8988T (cell line): ENCODE results near the gene LMTK3.
A peak's percentile ranks its signal among the peaks of the same experiment; 100 is the strongest.
"Not testable (repeated sequence)": the region's sequence is repeated elsewhere in the genome, so short reads cannot be mapped to it uniquely, and the experiment has no call there.

Experiments used
- DNase-seq: peaks from one replicate; pipeline ENCODE4 v3.0.0; 2011

The LMTK3 gene

DNA sequence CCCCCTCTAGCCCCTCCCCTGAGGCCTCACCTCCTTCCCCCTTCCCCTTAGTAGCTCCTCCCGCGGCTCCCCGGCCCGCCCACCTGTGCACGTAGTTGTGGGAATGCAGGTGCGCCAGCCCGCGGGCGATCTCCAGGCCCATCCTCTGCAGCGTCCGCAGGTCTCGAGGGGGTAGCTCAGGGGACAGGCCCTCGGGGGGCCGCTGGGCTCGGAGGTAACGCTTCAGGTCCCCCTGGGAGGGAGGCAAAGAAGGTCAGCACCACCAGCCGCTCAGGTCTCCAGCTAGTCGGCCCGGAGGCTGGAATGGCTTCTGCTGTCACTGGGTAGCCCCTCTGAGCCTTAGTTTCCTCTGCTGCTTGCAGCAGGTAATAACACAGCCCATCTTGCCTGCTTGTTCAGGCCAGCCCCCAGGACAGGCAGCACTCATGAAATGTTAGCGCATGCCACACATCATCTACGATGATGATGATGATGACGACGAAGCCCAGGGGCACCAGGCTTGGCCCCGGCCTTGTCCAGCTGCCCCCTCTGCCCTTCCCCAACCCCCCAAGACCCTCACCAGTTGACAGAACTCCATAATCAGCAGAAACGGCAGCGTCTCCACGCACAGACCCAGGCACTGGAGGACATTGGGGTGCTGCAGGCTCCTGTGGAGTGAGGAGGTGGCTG, 9.2 kb downstream of the LMTK3 start:
- DNase-seq = no peak

DNA sequence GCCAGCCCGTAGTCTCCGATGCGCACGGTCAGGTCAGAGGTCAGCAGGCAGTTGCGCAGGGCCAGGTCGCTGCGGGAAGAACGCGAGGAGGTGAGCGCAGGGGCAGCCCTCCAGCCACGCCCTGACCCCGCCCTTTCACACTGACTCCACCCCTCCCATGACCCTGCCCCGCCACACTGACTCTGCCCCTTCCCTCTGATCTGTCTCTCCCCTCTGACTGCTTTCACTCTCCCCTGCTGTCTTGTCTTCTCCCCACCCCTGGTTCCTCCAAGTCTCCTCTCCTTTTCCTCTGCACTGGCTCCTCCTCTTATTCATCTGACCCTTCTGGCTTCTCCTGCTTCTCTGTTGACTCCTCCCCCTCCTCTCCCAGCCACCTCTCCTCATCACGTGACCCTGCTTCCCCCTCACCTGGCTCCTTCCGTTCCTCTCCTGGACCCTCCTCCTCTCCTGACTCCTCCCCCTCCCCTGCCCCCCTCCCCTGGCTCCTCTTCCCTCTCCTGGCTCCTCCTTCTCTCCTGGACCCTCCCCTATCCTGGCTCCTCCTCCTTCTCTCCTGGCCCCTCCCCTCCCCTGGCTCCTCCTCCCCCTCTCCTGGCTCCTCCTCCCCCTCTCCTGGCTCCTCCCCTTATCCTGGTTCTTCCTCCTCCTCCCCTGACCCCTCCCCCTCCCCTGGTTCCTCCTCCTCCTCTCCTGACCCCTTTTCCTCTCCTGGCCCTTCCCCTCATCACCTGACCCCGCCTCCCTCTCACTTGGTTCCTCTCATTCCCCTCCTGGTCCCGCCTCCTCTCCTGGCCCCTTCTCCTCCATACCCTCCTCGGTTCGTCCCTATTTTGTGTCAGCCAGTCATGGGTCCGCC, 9.9 kb downstream of the LMTK3 start:
- DNase-seq = peak; percentile 47

DNA sequence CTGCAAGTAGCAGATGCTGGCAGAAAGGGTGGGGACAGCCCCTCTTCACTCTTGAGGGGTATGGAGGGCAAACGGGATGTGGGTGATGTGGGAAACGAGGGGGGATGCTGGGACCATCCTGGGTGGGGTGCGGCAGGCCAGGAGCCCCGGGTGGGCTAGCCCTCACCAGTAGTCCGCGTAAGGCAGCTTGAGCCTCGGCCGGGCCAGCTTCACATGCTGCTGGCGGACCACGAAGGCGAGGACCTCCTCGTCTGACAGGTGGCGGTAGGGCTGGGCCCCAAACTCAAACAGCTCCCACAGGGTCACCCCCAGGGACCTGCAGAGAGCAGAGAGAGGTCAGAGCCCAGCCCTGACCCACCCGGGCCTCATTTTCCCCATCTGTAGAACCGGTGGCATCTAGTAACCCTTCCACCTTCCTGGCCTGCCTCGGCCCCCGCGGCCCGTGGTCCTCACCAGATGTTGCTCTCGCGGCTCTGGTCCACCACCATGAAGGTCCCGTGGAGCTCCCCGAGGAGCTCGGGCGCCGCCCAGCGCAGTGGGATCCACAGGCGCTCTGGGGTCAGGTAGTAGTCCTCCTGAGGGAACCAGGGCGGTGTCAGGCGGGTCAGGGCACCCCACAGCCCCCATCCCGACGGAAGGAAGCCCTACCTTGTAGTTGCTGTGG, 10.7 kb downstream of the LMTK3 start:
- DNase-seq = peak; percentile 5

DNA sequence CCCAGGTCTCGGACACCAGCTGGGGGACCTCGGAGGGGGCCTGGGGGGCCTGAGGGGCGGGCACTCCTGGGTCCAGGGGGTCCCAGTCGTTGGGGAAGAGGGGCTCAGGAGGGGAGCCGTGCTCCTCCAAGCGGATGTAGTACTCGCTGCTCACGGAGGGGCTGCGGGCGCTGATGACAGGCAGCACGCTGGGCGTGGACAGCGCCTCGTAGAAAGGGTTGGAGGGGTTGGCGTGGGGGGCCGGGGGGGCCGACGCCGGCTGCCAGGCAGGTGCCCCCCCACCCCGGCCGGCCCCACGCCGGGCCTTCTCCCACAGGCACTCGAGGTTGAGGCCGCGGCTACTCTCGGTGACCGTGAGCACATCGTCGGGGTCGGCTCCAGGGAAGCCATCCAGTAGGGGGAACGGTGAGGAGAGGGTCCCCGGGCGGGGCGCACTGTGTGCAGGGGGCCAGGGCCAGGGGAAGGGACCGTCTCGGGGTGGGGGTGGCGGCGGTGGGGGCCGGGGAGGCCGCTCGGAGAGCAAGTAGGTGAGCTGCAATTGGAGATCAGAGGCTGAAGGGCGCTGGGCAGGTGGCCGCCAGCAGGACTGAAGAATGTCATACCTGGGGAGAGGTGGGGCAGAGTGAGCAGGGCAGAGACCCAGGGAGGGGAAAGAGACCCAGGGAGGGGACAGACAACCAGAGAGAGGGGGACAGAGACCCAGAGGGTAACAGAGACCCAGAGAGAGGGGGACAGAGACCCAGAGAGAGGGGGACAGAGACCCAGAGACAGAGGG, 12.1 kb downstream of the LMTK3 start:
- no peak for DNase-seq

DNA sequence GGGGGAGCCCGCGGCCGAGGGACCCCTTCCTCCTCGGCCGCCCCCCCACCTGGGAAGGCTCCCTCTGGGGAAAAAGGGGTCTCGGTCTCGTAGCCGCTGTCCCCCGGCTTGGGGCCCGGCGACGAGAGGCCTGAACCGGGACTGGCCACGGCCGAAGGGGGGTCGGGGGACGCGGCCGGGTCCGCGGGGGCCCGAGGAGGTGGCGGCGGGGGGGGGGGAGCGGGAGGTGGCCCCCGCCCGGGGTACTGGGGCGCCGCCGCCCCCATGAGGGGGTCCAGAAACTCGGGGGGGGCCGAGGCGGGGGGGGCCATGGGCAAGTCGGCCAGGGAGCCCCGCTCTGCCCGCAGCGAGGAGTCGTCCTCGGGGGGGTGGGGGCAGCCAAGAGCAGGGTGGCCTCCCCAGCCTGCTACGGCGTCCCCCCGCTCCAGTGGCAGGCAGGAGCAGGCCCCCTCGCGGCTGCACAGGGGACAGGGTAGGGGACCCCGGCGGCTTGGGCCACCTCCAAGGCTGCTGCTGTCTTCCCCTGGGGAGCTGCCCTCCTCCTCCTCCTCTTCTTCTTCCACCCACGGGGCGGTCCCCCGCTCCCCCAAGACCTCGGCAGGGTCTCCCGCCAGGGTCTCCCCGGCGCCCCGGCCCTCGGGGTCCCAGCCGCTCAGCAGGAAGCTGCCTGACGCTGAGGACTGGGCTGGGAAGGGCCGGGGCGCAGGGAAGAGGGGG, 12.9 kb downstream of the LMTK3 start:
- no peak for DNase-seq

DNA sequence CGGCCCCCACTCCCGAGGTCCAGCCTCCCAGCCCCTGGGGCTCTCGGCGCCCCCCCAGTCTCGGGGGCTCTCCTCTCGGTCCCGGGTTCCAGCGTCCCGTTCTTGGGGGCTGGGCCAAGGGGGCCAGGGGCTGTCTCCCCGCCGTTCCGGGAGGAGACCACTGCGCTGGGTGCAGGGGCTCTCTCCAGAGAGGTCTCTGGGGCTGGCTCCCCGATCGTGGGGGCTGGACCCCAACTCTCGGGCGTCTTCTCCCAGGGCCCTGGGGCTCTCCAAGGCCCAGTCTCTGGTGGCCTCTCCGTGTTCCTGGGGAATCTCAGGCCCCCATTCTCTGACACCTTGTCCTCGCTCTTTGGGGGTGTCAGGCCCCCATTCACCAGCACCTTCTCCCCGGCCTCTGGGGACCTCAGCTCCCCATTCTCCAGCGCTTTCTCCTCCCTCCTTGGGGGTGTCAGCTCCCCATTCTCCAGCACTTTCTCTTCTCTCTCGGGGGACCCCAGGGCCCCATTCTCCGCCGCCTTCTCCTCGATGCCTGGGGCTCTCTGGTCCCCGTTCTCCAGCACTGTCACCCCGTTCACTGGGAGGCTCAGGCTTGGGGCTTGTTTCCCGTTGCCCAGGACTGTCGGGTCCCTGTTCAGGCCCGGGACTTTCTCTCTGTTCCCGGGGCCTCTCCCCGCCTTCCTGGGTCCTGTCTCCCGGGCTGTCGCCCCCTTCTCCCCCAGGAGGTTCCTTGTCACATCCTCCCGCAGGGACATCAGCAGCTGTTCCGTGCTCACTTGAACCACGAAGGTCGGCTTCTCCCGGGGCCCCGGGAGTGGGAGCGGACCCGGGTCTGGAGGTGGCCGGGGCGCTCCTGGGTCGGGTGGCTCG, 13.7 kb downstream of the LMTK3 start:
- no peak for DNase-seq

DNA sequence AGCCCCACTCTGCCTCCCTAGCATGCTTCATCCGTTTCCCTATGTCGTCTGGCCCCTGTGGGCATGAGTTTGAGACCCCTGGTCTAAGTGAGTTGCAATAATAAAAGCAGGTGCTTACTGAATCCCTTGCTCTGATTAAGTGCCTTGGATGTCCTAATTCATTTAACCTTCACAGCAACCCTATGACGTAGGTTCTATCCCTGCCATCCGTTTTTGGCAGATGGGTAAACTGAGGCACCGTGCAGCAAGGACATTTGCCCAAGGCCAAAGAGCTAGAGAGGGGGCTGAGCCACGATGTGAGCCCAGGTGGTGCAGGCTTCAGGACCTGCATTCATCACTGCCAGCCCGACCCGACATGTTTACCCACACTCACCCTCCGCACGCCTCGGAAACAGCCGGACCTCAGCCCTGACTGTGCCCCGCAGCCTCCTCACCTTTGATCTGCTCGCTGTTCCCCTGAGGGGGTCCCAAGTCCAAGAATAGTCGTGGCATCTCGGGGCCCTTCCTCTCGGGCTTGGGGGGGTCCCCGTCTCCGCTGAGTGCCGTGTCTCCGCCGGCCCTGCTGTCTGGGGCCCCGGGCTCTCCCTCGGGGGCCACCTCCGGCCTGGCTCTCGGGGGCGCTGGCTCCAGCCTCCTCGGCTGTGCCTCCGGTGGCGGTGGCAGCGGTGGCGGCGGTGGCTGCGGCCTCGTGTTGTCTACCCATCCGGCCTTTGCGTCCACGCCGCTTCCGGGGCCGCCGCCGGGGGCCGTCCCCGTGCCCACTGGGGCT, 14.5 kb downstream of the LMTK3 start:
- no peak for DNase-seq

DNA sequence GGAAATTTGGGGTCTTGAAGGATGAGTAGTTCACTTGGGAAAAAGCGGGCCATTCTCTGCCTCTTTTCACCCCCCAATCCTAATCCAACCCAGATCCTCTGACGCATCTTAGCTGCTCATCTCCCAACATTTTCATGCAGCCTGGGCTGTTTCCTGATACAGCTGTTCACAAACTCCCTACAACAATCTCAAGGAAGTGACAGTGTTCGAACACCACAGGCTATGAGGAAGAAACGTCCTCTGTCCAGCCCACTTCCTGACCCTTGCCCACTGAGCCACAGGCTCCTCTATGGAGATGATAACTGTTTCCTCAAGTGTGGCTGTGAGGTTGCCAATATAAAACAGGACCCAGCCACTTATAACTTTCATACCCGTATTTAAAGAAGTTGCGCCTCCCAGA, 16.2 kb downstream of the LMTK3 start:
- DNase-seq = no peak

DNA sequence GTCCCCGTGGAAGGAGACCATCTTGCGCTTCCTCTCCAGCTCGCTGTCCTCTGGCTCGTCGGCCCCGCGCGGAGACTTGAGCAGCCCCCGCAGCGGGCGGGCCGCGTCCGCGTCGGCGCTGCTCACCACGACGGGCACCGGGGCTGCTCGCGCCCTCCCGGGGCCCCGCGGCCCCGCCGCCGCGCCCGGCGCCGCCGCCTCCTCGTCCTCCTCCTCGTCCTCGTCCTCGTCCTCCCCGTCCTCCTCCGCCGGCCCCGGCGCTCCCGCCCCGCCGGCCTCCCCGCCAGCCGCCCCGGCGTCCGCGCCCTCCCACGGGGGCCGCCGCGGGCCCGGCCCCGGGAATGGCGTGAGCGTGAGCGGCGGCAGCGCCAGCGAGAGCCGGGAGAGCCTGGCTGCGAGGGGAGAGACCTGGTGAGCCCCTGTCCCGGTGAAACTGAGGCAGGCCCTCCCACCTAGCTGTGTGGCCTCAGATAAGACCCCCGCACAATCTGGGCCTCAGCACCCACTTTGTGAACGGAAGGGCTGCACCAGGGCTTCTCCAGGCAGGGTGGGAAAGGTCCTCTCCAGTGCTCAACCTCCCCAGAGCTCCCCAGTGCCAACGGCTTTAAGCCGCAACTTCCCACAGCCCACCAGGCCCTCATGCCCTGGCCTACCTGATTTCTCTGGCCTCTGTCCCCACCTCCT, 17.8 kb downstream of the LMTK3 start:
- DNase-seq = no peak

DNA sequence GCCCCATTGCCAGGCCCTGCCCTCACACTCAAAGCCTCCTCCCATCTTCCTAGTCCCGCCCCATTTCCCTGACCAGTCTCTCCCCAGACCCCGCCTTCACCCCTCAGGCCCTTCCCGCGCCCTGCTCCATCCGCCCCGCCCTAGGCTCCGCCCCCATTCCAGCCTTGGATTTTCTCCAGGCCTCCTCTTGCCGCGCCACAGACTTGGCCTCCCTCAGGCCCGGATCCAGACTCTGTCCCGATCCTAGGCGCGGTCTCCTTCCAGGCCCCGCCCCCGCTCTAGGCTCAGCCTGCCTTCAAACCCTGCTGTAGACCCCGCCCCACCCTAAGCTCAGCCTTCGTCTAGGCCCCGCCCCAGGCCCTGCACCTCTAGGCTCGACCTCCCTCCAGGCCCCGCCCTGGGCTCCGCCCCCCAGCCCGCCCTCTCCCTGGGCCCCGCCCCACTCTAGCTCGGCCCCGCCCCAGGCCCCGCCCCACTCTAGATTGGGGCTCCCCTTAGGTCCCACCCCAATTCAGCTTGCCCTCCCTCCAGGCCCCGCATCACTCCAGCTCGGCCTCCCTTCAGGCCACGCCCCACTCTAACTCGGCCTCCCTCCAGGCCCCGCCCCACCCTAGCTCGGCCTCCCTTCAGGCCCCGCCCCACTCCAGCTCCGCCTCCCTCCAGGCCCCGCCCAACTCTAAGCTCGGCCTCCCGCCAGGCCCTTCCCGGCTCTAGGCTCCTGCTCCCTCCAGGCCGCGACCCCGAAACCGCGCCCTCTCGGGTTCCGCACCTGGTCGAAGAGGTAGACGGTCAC, 18.5 kb downstream of the LMTK3 start:
- DNase-seq = peak; percentile 93

DNA sequence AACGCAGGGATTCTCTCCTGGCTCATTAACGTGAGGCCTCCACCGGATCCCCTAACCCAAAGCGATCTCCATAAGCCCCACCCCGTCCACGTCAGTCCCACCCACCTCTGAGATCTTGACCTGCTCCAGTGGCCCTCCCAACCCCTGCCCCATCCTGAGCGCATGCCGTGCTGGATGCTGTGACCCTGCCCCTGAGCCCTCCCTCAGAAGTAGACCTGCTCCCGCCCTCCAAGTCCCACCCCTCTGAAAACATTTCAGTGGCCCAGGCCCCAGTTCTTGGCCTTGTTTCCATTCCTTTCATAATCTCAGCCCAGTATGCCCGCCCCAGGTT, 19.9 kb downstream of the LMTK3 start:
- DNase-seq = no peak

DNA sequence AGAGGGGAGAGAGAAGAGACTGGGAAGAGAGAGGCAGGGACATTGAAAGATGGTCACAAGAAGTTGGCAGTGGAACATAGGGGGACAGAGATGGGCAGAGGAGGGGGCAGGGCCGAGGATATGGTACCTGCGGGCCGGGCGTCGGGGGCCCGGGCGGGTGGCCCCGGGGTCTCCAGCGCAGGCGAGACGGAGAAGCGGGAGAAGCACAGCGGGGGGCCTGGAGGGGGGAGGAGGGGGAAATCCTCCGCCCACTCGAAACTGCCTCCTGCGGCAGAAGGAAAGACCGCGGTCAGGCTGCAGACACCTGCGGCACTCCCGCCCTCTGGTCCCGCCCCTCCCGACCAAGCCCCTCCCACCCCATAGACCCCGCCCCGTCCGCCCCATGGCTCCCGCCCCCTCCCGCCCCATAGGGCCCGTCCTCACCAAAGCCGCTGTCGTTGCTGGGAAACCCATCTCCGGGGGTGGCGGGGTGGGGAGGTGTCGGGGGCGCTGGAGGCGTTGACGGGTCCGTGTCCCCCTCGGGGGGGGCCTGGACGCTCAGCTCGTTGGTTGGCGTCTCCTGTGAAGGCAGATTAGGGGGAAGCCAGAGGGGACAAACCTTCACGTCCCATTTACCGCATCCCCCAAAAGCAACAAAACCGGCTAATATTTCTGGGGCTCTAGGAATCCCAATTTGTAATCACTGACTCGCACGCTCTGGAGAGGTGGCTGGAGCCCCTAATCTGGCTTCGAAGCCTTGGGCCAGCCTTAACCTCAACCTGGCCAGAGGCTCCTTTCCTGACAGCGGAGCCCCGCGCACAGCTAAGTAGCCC, 20.4 kb downstream of the LMTK3 start:
- no peak for DNase-seq

DNA sequence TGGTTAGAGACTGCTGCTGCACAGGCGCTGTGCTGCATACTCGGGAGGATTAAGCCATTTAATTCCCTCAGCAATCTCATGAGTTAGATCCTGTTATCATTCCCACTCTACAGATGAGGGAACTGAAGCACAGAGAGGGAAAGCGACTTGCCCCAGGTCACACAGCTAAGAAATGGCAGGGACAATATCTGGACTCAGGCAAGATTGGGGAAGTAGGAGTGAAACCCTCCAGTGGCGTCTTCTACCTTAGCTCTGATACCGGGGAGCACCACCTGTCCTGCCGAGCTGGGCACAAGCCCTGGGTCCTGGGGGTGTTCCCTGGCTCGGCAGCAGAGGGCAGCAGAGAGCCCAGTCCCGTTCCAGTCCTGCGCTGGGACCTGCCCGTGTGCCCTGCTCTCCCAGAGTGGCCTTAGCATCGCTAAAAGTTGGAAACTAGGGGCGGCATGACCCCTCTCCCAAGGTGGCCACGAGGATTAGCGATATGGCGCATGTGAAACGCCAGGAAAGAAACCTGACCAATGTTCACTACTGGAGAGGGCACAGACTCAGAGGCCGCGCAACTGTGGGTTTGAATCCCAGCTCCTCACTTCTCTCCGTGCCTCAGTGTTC, 21.9 kb downstream of the LMTK3 start:
- peak; percentile 93 for DNase-seq

DNA sequence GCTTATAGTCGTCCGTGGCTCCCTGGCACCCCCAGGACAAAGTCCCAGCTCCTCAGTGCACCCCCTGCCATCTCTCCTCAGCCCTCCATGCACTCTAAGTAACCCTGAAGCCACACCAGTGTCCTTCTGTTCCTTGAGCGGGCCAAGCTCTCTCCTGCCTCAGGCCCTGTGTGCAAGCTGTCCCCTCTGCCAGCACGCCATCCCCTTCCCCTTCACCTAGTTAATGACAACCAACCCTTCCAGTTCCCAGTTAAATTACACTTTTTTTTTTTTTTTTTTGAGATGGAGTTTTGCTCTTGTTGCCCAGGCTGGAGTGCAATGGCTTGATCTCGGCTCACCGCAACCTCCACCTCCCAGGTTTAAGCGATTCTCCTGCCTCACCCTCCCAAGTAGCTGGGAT, 23.2 kb downstream of the LMTK3 start:
- not testable (repeated sequence) for DNase-seq

DNA sequence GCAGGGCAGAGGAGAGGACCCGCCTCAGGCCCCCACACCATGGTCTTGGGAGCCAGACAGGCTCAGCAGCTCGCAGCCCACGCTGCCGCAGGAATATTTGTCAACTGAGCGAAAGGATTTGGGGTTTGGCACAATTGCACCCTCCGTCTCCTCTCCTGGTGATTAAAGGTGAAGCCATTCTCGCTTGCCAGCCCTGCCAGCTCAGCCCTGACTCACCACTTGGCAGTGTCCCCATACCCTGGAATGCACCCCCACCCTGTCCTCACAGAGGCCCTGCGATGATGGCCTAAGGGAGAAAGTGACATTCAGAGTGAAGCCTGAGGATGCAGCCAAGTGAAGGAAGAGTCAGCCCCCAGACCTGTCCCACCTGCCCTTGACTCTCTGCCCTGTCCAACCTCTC, 23.7 kb downstream of the LMTK3 start:
- peak; percentile 90 for DNase-seq

DNA sequence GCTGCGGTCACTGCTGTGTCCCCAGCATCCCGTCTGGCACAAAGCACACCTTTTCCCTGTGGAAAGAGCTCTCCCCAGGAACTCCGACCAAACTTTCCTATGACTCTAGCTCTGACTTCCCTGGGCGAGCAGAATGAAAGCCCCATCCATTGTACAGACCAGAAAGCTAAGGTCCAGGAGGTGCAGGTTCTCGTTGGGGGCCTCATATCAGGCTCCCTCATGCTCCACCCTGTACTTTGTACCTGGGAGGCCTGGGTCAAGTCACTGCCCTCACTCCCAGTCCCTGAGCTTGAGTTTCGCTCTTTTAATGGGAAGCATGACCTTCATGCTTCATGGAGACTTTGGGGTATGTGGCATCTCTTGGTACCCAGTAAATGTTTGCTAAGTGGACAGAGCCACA, 24.1 kb downstream of the LMTK3 start:
- no peak for DNase-seq

DNA sequence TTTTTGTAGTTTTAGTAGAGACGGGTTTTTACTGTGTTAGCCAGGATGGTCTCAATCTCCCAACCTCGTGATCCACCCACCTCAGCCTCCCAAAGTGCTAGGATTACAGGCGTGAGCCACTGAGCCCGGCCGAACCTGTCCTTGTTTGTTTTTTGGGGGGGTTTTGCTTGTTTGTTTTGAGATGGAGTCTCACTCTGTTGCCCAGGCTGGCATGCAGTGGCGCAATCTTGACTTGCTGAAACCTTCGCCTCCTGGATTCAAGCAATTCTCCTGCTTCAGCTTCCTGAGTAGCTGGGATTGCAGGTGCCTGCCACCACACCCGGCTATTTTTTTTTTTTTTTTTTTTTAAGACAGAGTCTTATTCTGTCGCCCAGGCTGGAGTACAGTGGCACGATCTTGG, 24.9 kb downstream of the LMTK3 start:
- DNase-seq = not testable (repeated sequence)
